Lung microvascular endothelial cell (primary cell): ENCODE results near the gene HIPK2. TPM values are rescaled to one million over a fixed set of nuclear protein-coding genes. Genes with fewer than 3 reads are reported as not detected.

Experiments
- DNase-seq, 2 donors: peaks; one replicate each; pipeline versions ENCODE4 v3.0.0 to v3.0.0-alpha.2; 2010; ENCODE audit warnings: low read depth in 2 of 2
- total RNA-seq: library from RNA; depleted of rRNA; stranded (reverse); fragments of >200 nt; gene quantifications from 2 replicates; pipeline ENCODE4 v1.2.1, GENCODE V29; 2014

Gene HIPK2
- total RNA-seq, 1 donor from 2014 or later: 10.9 TPM

GRCh38 chr7:139655305-139655704 is 122.5 kb downstream of the HIPK2 start:
- no peak for DNase-seq

- no peak for DNase-seq
These were observed 123.3 kb downstream of the HIPK2 start for GRCh38 chr7:139654276-139655181.

- DNase-seq: no peak
These were observed 125.9 kb downstream of the HIPK2 start for GRCh38 chr7:139651914-139652313.

GRCh38 chr7:139651308-139651707 is 126.5 kb downstream of the HIPK2 start:
- peak in 1 of 2 donors; percentile 36 for DNase-seq

- peak in 1 of 2 donors; percentile 25 for DNase-seq
These were observed 127.2 kb downstream of the HIPK2 start for GRCh38 chr7:139650429-139651100.

GRCh38 chr7:139648941-139649425 is 128.8 kb downstream of the HIPK2 start:
- DNase-seq: peak; percentile 57 to 89

GRCh38 chr7:139648391-139648861 is 129.4 kb downstream of the HIPK2 start:
- DNase-seq: peak; percentile 49 to 75

GRCh38 chr7:139647814-139648390 is 129.9 kb downstream of the HIPK2 start:
- peak in 1 of 2 donors; percentile 41 for DNase-seq

GRCh38 chr7:139647085-139647484 is 130.7 kb downstream of the HIPK2 start:
- peak in 1 of 2 donors; percentile 29 for DNase-seq

DNA sequence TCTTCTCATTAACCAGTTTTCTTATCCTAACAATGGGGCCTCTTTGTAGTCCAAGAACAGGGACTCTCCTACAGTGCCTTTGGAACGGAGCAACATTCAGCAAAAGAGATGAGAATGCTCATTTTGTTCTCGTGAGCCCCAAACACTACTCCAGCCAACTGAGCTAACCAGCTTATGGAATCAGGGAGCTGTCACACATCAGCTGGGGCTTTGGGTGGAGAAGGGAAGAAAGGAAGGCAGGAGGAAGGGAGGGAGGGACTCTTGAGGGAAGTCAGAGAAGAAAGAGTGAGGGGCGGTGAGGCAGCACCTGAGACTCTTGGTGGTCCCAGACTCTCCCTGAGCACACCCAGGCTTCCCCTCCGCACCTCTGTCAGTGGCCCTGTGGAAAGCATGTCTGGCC is 131.2 kb downstream of the HIPK2 start:
- no peak for DNase-seq

DNA sequence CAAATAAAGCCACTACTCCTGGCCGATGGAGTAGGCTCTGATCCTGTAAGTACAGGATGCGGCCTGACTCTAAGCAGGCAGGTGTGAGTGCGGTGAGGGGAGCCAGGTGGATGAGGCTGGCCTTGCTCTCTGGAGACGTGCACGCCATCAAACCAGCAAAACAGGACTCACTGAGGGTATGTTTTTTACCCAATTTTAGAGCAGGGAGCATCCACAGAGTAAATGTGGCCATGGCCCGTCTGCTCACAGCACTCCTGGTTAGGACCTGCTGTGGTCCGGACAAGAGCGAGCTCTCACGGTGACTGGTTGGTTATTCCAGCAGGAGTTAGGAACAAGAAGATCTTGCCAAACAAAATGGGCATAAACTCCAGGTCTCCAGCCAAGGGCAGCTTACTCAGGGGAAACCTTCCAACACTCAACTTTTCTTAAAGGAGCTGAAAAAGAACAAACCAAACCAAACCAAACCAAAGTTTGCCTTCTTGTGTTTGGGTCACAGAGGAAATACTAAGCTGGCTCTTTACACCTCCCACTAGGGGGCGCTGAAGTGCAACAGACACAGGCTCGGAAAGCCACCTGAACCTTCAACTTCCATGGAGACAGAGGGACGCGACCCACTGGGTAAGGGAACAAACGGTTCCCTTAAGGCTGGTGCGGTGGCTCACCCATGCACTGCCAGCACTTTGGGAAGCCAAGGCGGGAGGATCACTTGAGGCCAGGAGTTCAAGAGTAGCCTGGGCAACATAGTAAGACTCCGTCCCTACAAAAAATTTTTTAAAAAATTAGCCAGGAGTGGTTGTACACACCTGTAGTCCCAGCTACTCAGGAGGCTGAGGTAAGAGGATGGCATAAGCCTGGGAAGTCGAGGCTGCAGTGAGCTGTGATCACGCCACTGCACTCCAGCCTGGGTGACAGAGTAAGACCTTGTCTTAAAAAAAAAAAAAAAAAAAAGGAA is 131.9 kb downstream of the HIPK2 start:
- DNase-seq: peak; percentile 89 to 93

GRCh38 chr7:139643951-139644585 is 133.7 kb downstream of the HIPK2 start:
- no peak for DNase-seq

DNA sequence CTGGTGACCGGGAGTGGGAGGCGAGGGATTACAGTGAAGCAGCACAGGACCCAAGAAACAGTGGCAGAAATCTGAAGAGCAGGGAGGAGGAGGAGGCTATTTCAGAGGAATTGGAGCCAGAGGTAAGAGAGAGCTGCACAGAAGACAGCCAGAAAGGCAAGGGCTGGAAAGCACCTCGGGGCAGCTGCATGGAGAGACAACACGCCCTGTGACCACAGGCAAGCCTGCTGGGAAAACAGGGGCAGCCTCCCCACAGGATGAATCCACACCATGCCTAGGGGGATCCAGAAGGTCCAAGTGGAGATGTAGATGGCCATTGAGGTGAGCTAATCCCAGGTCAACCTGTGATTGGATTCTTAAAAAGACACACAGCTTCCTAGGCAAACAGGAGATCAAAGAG is 135.5 kb downstream of the HIPK2 start:
- DNase-seq: no peak

DNA sequence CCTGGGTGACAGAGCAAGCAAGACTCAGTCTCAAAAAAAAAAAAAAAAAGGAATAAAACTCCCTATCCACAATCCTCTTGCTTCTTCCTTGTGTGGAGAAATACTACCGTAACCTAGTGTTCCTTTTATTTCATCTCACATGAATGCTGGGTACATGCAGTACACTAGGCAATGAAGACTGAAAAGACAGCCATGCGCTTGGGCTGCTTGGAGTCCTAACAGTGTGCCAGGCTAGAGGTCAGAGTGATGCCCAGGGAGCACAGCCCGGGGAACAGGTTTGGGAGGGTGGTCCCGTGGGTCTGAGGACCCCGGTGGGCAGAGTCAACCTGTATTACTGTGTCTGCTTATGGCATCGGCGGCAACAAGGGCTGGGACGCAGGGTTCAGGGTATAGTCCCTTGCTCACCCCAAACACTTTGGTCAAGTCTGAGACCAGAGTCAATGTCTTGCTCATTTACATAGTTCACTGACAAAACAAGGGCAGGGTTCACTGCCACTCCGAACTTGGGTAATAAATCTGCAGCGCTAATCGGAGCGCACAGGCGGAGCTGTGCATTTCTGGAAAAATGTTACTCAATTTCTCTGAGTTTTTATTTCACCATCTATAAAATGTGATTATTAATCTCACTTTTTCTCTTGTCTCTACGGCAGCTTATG is 136.3 kb downstream of the HIPK2 start:
- DNase-seq: no peak

GRCh38 chr7:139640681-139641080 is 137.1 kb downstream of the HIPK2 start:
- no peak for DNase-seq

GRCh38 chr7:139639563-139639962 is 138.2 kb downstream of the HIPK2 start:
- no peak for DNase-seq

DNA sequence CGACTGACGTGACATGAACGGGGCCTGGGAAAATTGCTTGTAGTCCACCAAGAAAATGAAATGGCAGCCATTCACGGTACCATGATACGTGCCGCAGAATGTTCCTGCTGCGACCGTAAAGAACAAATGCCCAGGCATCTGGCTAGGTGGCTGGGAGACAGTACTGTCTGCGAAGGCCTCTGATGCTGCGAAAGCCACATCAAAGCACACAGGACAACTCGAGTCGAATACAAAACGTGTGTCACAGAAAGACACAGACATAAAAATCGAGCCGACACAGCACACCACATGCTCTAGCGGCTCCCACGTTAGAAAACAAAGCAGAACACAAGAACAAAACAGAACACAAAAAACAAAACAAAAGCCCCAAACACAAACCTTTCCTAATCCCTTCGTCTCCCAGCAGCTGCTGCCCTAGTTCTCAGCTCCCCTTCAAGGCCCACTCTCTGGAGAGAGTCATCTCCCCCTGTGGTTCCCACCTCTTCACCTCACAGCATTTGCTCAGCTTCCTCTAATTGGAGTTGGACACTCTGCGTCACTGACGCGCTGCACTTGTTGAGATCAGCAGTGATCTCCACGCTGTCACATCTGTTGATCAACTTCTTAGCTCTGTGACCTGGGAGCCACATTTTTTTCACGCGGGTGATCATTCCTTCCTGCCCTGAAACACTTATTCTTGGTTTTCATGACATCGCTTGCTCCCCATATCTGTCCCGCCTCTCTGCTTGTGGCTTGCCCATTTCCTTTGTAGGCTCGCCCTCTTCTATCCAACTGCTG is 142.1 kb downstream of the HIPK2 start:
- DNase-seq: peak in 1 of 2 donors; percentile 37

GRCh38 chr7:139634087-139634486 is 143.7 kb downstream of the HIPK2 start:
- no peak for DNase-seq

- no peak for DNase-seq
These were observed 146.2 kb downstream of the HIPK2 start for GRCh38 chr7:139631520-139632031.
